ENCODE measurements around the gene TRIM9.

TRIM9 gene

DNA sequence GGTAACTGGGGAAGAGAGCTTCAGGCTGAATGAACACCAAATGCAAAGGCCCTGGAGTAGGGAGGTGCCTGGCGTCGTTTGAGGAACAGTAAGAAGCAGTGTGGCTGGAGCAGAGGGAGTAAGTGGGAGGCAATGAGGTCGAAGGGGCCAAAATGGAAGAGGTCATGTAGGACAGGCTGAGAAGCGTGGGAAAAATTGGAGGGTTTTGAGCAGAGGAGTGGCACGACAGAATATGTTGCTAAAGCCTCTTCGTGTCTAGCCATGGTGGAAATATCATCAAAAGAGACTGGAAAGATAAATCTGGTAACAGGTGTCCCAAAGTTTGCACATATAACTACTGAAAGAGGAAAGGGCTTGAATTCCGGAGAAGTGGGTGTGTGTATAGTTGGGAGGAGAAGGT is 1.9 kb downstream of the TRIM9 start:
- no peak for DNase-seq

DNA sequence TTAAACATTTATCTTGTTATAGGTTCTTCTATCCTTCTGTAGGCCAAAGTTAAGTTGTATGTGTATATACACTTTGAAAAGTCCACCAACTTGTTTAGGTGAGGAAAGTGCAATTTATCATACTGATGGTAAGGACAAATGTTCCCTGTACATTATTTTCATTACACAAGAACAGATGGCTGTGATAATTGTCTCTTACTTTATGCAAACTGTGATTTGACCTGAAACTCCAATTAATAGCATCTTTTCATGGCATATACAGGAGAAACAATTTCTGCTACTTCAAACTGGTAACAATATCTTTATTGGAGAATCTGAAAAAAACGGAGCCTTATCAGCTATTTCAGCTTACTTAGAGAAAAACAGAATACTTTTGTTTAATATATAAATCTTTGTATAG is 5.6 kb downstream of the TRIM9 start:
- DNase-seq: no peak

DNA sequence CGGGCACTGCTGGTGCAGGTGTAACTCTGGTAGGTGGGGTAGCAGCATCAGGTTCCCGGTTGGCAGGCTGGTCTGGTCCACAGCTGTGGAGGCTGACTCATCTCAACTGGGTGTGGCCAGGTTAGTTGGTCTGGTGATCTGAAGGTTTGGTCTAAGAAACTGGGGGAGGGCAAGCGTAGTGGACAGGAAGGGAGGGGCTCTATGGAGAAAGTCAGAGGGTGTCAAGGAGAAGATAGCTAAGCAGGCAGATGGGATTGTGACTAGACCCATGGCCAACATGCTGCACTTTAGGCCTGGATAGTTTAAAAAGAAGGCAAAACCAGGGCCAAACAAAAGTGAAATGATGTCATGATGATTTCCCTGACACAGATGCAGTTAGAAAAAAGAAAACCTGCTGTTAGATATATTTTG is 7.9 kb downstream of the TRIM9 start:
- no peak for DNase-seq

DNA sequence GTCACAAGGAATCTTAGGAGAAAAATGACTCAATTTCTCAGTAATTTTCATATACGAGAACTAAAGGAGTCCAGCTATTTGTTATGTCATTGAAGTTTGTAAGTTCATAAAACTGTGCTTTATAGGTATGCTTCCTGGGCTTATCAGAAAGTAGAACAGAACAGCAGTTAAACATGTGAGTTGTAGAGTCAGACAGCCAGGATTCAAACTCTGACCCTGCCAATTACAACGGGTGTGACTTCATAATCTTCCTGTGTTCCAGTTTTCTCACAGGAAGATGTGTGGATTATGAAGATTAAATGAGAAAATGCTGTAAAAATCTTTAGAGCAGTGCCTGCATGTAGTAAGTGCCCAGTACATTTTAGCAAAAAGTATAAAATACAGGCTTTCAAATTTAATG is 8.9 kb downstream of the TRIM9 start:
- DNase-seq: no peak

DNA sequence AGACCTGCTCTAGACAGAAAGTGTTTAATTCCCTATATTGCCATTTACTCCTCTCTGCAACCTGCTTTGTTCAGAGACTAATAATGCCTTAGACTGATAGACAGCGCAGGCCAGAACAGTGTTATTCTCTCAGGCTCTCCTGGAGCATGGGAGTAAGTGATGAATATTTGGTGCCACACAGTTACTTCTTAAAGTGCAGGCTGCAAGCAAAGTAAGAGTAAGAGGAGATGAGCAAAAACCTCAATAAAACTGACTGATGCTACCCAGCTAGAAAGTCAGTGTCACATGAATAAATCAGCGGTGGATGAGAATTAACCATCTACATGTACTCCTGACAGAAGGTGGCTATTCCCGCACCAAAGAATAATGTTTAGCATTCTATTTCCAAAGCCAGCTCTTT is 9.9 kb downstream of the TRIM9 start:
- no peak for DNase-seq

GRCh38 chr14:51084507-51084906 is 10.4 kb downstream of the TRIM9 start:
- no peak for DNase-seq

DNA sequence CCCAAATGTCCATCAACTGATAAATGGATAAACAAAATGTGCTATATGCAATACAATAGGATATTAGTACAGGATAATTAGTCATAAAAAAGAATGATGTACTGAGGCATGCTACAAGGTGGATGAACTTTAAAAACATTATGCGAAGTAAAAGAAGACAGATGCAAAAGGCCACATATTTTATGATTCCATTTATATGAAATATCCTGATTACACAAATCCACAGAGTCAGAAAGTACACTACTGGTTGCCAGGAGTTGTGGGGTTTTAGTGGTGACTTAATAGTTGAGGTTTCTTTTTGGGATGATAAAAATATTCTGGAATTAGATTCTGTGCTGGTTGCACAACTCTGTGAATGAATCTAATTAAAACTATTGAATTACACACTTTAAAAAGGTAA is 12.6 kb downstream of the TRIM9 start:
- DNase-seq: no peak

DNA sequence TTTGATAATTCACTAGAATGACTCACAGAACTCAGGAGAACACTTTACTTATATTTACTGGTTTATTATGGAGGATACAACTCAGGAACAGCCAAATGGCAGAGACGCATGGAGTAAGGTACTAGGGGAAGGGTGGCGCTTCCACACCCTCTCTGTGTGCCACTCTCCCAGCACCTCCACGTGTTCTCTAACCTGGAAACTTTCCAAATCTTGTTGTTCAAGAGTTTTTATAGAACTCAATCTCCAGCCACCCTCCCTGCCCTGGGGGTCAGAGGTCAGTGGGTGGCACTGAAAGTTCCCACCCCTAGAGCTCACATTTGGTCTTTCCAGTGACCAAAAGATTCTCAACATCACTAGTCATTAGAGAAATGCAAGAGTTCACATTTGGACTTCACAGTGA is 13.2 kb downstream of the TRIM9 start:
- no peak for DNase-seq

- no peak for DNase-seq
These were observed 13.7 kb downstream of the TRIM9 start for GRCh38 chr14:51081209-51081608.

DNA sequence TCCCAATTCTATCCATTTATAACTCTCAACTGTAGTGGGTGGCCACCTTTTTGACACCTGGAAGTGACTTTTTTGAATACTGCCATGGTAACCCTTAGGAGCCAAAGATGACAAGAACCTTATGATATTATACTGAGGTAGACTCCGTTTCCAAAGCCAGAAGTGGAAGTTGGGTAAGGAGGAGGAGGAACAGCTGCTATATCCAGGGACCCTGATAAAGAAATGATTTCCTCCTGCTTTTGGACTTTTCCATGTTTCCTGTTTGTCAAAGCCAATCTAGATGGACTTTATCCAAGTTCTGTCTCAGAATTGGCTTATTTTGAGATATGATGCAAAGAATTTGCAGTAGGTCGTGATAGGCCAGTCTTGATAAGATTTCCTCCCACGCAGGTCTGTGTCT is 14.3 kb downstream of the TRIM9 start:
- DNase-seq: no peak

DNA sequence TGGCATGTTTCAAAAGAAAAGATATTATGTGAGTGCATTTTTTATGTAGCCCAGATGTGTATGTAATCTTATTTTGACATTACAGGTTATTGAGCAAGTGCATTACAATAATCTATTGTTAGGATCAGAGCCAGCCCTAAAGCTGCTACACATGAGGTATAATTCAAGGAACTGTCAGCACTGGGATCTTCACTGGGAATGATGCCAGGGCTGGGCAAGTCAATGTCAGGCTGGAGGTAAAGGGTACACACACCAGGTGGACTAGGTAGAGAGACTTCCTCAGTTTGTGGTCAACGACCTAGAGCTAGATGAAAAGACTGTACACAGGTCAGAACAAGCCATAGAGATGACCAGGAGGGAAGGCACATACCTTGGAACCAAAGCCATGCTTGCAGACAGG is 15.4 kb downstream of the TRIM9 start:
- DNase-seq: no peak

DNA sequence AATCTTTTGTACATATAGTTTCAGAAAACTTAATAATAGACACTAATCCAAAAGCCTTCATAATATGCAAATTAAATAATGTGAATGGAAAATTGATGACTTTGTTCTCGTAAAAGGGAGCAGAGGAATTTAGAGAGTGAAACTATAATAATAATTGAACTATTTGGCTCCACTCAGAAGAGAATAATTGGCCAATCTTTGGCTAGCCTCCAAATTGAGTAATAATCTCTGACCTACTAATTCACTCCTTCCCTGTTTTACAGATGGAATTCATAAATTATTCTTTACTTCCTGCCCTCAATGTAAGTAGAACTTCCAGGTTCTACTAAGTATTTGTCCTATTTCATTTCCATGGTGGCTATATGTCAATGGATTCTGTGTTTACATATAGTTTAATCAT is 15.8 kb downstream of the TRIM9 start:
- DNase-seq: no peak

DNA sequence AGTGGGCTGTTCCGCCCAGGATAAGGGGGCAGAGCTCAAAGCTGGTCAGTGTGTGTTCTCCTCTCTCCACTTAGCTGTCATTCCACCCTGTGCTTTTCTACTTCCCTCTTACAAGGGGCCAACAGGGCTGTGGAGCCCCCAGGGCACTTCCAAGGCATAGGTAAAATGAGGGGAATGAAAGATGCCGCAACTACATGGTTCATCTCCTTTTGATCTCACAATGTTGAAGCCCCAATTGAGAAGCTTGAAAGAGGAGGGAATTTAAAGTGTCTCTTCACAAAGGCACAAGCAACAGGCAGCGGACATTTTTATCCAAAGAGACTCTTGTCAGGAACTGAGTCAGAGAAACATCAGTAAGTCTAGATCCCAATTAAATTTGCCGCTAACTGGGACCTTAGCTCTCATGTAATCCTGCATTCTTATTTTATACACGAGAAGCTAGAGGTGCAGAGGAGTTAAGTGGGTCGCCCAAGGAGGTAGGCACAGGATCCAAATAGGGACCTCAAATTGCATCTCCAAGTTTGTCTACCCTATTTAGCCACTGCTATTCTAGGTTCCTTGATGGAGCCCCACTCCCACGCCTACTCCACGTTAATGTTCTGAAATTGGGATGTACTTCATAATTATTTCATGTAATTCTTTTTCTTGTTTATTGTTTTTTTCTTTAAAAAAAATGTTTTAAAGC is 20.1 kb downstream of the TRIM9 start:
- DNase-seq: no peak

DNA sequence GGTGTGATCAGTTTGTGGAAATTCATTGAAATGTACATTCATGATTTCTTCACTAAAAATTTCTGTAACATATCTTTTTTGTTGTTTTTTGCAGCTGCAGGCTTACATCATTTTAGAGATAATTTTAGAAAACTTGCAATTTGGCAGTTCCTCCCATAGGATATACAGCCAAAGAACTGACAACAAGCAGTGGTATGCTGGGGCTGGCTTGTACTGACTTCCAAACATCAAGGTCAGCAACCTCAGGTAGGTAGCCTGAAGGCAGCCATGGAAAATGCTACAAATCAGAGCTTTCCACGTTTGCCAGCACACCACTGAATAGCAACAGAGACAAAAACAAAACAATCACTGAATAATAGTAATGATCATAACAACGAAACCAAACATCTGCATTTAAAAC is 21.2 kb downstream of the TRIM9 start:
- no peak for DNase-seq

GRCh38 chr14:51072976-51073375 is 21.9 kb downstream of the TRIM9 start:
- DNase-seq: no peak

DNA sequence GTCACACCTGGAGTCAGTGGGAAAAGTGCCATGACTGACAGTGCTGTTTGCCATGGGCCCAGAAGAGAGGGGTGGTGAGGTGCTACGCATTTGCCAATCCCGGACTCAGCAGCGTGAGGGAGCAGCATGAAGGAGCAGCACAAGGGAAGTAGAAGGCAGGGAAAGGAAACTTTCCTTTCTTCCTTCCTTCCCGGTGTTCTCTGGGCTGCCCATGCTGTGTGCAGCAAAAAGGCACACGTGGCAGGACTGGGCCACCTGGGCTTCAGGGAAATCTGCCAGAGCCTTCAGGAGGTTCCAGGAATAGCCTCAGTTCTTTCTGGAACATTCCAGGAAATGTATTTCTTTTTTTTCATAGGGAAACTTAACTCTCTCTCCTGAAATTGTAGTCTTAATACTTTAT is 23.0 kb downstream of the TRIM9 start:
- no peak for DNase-seq

GRCh38 chr14:51070726-51071125 is 24.2 kb downstream of the TRIM9 start:
- no peak for DNase-seq

GRCh38 chr14:51069055-51069454 is 25.9 kb downstream of the TRIM9 start:
- DNase-seq: no peak

GRCh38 chr14:51068268-51068667 is 26.6 kb downstream of the TRIM9 start:
- no peak for DNase-seq

DNA sequence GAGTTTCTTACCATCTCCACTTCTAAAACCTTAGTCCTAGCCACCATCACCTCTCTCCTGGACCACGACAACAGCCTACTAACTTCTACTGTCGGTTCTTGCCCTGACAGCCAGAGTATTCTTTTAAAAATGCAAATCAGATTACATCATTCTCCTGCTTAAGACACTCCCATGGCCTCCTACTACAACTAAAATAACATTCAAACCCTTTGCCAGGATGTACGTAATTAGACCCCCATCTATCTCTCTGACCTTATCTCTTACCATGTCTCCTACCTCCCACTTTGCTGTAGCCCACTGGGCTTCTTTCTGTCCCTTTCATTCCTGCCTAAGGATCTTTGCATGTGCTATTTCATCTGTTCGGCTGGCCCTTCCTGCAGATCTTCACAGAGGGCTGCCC is 27.6 kb downstream of the TRIM9 start:
- no peak for DNase-seq

DNA sequence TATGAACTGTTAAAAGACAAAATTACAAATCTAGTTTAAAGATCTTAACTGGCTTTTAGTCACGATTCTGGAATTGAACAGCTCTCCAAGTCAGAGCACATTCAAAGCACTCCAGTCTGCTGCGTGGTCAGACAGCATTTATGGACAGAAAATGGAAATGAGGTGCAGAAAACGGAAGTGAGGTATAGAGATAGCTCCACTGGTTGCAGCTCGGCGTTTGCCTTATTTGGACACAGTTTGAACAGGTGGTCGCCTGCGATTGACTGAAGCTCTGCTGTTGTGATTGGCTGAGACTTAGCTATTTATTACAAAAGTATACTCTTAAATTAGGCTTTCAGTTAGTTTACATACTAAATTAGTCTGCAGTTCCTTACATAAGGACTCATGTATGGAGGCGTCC is 28.3 kb downstream of the TRIM9 start:
- DNase-seq: no peak

- DNase-seq: no peak
These were observed 35.9 kb downstream of the TRIM9 start for GRCh38 chr14:51059032-51059431.

DNA sequence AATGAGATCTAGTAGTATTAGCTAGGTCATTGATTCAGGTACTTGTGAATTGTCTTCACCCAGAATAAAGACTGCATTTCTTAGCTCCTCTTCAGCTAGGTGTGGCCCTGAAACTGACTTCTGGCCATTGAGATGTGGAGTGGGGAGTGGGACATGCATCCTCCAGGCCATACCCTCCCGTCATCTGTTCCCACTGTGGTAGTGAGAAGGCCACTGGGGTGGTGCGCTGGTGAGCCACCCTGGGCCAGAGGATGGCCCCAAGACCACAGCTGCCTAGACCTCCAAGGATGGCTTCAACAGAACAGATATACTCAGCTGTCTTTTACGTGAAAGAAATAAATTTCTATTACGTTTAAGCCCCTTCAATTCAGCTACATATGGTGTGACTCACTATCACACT is 36.5 kb downstream of the TRIM9 start:
- DNase-seq: no peak

- DNase-seq: no peak
These were observed 38.5 kb downstream of the TRIM9 start for GRCh38 chr14:51056421-51056820.

- no peak for DNase-seq
These were observed 41.7 kb downstream of the TRIM9 start for GRCh38 chr14:51053157-51053556.

GRCh38 chr14:51044961-51045360 is 49.9 kb downstream of the TRIM9 start:
- no peak for DNase-seq

Data from T1000 (cell line).